Measurements from ENCODE around the gene STARD8.

- TF ChIP-seq CTCF (IDR thresholded peaks at IDR 0.05): no peak
- TF ChIP-seq POLR2A (IDR thresholded peaks at IDR 0.05): no peak
These were observed 80.7 kb downstream of the STARD8 start for GRCh38 chrX:68728186-68728585.

Data from testis (tissue), 2 donors.